ENCODE results near the gene ATG13. TPM values are rescaled to one million over a fixed set of nuclear protein-coding genes. Genes with fewer than 3 reads are reported as not detected.
A peak's percentile ranks its signal among the peaks of the same experiment; 100 is the strongest.

Gene ATG13
- total RNA-seq, 1 donor from 2014 or later, result 36.9 TPM

DNA sequence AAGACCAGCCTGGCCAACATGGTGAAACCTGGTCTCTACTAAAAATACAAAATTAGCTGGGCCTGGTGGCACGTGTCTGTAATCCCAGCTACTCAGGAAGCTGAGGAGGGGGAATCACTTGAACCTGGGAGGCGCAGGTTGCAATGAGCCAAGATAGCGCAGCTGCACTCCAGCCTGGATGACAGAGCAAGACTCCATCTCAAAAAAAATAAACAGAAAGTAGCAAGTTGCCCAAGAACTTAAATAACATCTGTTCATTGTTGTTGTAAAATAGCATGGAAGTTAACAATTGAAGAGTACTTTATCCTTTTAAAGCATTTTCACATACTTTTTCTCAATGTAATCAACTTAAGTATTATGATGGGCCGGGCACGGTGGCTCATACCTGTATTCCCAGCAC is 29.2 kb upstream of the ATG13 start:
- Histone ChIP-seq H3K27me3 (ENCODE audit: control insufficient read depth, insufficient read depth, low read length) (no peaks in the 10 kb centered on the region), H3K4me3 (ENCODE audit: low read depth, low read length) (no peak overlapping the region), H3K36me3 (ENCODE audit: control insufficient read depth, insufficient read depth, low read length) (no peaks in the 10 kb centered on the region)
- DNase-seq (ENCODE audit: low read depth), result no peak
- no peak for TF ChIP-seq CTCF (IDR thresholded peaks at IDR 0.05; ENCODE audit: insufficient read depth, low read length, severe bottlenecking)
- no peak for FAIRE-seq

- Histone ChIP-seq H3K4me3 (ENCODE audit: low read depth, low read length) (no peak overlapping the region), H3K36me3 (ENCODE audit: control insufficient read depth, insufficient read depth, low read length) (no peaks in the 10 kb centered on the region), H3K27me3 (ENCODE audit: control insufficient read depth, insufficient read depth, low read length) (no peaks in the 10 kb centered on the region)
- no peak for TF ChIP-seq CTCF (IDR thresholded peaks at IDR 0.05; ENCODE audit: insufficient read depth, low read length, severe bottlenecking)
- FAIRE-seq (no peak), DNase-seq (ENCODE audit: low read depth) (no peak)
Measured at GRCh38 chr11:46588915-46589314, 28.4 kb upstream of the ATG13 start.

GRCh38 chr11:46590740-46591605 is 26.4 kb upstream of the ATG13 start:
- TF ChIP-seq CTCF (IDR thresholded peaks at IDR 0.05; ENCODE audit: insufficient read depth, low read length, severe bottlenecking), result no peak
- DNase-seq (ENCODE audit: low read depth) (no peak), FAIRE-seq (no peak)
- no peaks in the 10 kb centered on the region for H3K27me3 ChIP-seq (ENCODE audit: control insufficient read depth, insufficient read depth, low read length)
- H3K36me3 ChIP-seq (ENCODE audit: control insufficient read depth, insufficient read depth, low read length), result no peaks in the 10 kb centered on the region
- no peak overlapping the region for H3K4me3 ChIP-seq (ENCODE audit: low read depth, low read length)

DNA sequence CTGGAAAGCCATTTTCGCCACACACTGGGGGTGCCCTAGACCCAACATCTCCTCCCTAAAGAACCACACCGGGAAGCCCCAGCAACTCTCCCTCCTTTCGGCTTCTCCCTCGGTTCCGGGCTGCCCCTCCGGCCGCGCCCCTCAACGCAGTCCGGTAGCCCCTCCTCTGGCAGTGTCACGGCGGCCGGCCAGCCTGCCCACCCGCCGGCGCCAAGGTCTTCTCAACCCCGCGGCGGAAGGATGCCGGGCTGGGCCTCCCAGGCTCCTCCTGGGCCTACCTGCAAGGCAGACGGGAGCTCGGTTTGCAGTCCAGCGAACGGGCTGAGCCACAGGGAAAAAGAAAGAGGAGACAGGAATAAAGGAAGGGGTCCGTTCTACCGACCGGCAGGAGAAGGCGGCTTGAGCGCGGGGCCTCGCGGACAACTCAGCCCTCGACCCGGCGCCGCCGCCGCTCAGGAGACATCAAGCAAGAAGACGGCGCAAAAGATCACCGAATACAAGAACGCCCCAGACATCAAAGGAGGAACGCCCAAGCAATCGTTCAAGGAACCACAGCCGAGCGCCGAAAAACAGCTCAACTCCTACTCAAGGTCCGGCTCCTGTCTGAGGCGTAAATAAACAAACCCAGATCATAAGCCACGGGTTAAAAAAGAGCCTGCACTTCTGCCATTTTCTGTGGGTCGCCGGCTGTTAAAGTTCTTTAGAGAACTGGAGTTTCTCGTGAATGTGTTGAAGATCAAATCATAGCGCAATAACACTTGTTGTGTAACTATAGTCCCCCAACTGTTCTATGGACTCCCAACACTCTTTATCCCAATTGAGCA is 23.6 kb upstream of the ATG13 start, which contains the start of gene AMBRA1:
Gene AMBRA1, minus strand, starts transcription at position 474 of the 824 bp plus-strand sequence. CDS start 45,643 bp downstream, outside the sequence.
- DNase-seq (ENCODE audit: low read depth), result peak; percentile 88
- Histone ChIP-seq H3K36me3 (ENCODE audit: control insufficient read depth, insufficient read depth, low read length) (no peaks in the 10 kb centered on the region), H3K4me3 (ENCODE audit: low read depth, low read length) (peak within 1 kb of the TSS; percentile 84), H3K27me3 (ENCODE audit: control insufficient read depth, insufficient read depth, low read length) (no peaks in the 10 kb centered on the region)
- no peak for FAIRE-seq
- TF ChIP-seq CTCF (IDR thresholded peaks at IDR 0.05; ENCODE audit: insufficient read depth, low read length, severe bottlenecking), result no peak

DNA sequence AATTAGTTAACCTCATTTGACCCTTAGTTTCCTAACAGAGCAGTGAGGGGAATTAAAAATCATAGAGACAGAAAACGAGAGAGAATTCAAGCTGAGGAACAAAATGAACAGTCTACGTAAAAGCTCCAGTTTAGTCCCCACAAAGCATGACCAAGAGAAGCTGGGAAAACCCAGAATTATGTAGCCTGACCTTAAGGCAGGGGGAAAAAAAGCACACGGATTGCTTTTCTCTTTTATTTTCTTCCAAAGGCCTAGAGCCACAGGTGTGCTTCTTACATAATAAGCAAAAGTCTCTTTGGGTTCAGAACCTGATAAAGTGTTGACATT is 23.0 kb upstream of the ATG13 start:
- Histone ChIP-seq H3K36me3 (ENCODE audit: control insufficient read depth, insufficient read depth, low read length) (no peaks in the 10 kb centered on the region), H3K27me3 (ENCODE audit: control insufficient read depth, insufficient read depth, low read length) (no peaks in the 10 kb centered on the region), H3K4me3 (ENCODE audit: low read depth, low read length) (peak overlapping the region; percentile 84)
- FAIRE-seq (no peak), DNase-seq (ENCODE audit: low read depth) (no peak)
- no peak for TF ChIP-seq CTCF (IDR thresholded peaks at IDR 0.05; ENCODE audit: insufficient read depth, low read length, severe bottlenecking)
